ENCODE measurements around the gene ING2.
"Not testable (repeated sequence)": the region's sequence is repeated elsewhere in the genome, so short reads cannot be mapped to it uniquely, and the experiment has no call there.

The ING2 gene

GRCh38 chr4:183504930-183505610 is at the start of gene ING2:
ING2 (plus strand) TSS chr4:183505058; CDS start chr4:183505196, 138 bp downstream.
- peak; percentile 55 for DNase-seq

- DNase-seq = no peak
Observed at GRCh38 chr4:183455431-183456195, 49.2 kb upstream of the ING2 start.

GRCh38 chr4:183458005-183458404 is 46.9 kb upstream of the ING2 start:
- no peak for DNase-seq

DNA sequence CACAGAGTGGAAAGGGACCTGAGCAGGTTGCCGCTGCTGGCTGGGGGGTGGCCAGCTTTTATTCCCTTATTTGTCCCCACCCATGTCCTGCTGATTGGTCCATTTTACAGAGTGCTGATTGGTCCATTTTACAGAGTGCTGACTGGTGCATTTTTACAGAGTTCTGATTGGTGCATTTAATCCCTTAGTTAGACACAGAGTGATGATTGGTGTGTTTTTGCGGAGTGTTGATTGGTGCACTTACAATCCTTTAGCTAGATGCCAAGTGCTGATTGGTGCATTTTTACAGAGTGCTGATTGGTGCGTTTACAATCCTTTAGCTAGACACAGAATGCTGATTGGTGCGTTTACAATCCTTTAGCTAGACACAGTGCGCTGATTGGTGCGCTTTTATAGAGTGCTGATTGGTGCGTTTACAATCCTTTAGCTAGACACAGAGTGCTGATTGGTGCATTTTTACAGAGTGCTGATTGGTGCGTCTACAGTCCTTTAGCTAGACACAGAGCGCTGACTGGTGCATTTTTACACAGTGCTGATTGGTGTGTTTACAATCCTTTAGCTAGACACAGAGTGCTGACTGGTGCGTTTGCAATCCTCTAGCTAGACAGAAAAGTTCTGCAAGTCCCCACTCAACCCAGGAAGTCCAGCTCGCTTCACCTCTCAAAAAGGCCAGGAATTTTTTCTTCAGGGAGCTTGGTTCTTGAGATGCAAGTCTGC is 40.8 kb upstream of the ING2 start:
- DNase-seq = not testable (repeated sequence)

GRCh38 chr4:183465879-183466278 is 39.0 kb upstream of the ING2 start:
- DNase-seq = not testable (repeated sequence)

- DNase-seq = no peak
Observed at GRCh38 chr4:183467246-183467645, 37.6 kb upstream of the ING2 start.

- DNase-seq = no peak
Observed at GRCh38 chr4:183468210-183469095, 36.4 kb upstream of the ING2 start.

DNA sequence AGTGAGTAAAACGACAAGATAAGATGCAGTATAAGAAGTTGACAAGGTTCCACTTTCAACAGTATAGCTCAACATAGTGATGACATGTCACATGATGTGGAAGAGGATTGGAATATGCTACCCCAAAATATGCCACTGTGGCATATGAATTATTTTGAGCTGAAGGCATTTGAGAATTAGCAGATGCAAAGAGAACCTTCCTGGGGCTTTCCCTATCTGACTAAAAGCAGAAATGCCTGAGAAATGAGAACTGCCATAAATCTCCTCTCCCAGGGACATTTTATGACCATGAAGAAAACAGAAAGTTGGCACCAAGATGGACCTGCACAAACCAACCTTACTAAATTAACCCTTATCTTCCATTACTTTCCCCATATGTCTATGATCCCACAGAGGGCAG is 35.6 kb upstream of the ING2 start:
- DNase-seq = no peak

- no peak for DNase-seq
Observed at GRCh38 chr4:183469936-183470335, 34.9 kb upstream of the ING2 start.

DNA sequence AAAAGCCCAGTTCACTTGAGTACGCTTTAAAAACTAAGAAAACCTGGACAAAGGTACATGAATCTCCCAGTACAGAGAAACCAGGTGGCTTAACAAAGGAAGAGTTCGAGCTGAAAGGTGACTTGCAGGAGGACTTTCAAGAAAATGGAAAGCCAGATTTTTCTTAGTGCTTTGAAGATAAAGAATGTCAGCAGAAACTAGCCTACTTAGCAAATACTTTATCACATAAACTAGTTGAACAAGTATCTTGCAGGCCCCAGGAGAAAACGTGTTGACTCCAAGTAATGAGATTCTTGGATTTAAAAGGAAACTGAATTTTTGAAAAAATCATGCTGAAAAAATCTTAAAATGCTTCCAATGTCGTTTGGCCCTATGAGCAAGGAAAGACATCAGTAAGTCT is 34.0 kb upstream of the ING2 start:
- DNase-seq = no peak

DNA sequence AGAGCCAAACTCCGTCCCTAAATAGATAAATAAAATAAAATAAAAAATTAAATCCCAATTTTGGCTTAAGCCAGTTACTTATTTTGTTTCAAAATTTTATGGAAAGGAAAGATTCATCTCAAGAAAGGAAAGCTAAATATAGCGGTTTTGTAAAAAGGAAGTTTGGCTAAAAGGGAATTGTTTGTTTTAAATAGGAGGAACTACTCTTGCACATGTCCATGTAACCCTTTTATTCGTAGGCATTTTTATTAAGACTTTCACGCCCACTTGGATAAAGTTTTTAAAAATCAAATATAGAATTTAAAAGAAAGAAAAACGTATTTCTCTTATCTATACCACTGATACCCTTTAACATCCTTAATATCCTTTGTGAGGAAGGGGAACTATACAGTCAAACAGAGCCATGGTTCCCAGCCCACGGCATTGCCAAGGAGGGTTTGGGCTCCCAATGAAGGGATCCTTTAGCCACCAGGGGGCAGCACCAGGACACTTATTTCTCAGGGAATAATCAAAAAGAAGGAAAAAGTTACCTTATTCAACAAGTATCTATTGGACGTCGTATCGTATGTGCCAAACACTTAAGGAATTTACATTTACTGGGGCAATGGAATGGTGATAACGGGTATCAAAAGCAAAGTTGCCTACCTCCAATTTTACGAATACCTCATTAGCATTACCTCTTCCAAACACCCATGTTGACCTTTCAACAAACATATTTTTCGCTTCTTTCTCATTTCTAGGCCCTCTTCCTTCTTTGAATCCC is 32.7 kb upstream of the ING2 start:
- peak; percentile 86 for DNase-seq

DNA sequence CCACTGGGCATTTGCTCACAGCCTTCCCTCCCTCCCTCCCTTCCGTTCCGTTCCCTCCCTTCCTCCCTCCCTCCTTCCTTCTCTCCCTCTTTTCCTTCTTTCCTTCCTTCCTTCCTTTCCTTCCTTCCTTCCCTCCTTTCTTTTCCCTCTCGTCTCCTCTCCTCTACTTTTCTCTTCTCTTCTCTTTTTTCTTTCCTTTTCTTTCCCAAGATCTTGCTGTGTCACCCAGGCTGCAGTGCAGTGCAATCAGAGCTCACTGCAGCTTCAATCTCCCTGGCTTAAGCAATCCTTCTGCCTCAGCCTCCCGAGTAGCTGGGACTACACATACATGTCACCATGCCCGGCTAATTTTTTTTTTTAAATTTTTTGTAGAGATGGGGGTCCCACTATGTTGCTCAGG is 26.7 kb upstream of the ING2 start:
- DNase-seq = no peak

GRCh38 chr4:183478926-183479325 is 25.9 kb upstream of the ING2 start:
- no peak for DNase-seq

- not testable (repeated sequence) for DNase-seq
Observed at GRCh38 chr4:183482515-183483095, 22.3 kb upstream of the ING2 start.

DNA sequence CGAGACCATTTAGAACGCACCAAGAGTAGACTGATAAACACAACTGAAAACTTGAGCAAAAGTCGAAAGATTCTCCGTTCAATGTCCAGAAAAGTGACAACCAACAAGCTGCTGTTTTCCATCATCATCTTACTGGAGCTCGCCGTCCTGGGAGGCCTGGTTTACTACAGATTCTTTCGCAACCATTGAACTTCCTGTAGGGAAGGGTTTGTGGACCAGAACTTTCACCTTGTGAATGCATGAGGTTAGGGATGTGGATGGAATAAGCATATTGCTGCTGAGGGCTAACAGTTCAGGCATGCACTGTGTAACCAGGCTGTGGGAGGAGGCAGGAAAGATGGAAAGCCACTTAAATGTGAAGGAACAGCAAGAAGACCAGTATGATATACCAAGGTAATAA is 20.9 kb upstream of the ING2 start:
- DNase-seq = no peak

DNA sequence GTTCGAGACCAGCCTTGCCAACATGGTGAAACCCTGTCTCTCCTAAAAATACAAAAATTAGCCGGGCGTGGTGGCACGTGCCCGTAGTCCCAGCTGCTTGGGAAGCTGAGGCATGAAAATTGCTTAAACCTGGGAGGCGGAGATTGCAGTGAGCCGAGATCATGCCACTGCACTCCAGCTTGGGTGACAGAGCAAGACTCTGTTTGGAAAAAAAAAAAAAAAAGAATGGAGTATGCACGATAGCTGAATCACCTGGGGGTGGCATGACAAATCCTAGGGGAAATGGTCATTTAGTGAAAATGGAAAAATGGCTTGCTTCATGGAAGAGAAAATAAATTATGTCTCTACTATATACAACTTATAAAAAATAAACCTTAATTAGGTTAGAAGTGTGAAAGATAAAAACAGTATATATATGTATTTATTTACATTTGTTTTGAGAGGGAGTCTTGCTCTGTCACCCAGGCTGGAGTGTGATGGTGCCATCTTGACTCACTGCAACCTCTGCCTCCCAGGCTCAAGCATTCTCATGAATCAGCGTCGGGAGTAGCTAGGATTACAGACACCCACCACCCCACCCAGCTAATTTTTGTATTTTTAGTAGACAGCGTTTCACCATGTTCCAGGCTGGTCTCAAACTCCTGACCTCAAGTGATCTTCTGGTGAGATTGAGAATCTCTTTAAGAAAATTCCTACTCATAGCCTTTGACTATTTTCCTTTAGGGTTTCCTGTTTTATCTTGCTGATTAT is 19.3 kb upstream of the ING2 start:
- DNase-seq = no peak

DNA sequence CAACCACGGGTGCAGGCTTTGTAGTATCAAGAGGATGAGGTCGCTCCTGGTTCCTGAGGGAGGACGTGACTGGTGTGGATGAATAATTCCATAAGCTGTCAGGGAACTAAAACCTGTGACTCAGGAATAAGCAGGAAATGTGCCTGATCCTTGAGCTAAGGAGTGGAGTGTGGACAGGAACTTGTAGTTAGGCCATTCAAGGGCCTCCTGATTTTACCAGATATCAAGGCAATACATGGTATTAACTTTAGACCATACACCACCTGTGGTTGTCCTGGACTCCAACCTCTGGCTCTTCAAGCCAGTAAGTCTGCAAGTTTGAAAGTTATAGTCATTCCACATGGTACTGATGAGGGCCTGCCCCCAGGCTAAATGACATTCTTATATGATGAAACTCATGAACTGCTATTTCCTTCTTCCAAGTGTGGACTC is 12.1 kb upstream of the ING2 start:
- peak; percentile 77 for DNase-seq

DNA sequence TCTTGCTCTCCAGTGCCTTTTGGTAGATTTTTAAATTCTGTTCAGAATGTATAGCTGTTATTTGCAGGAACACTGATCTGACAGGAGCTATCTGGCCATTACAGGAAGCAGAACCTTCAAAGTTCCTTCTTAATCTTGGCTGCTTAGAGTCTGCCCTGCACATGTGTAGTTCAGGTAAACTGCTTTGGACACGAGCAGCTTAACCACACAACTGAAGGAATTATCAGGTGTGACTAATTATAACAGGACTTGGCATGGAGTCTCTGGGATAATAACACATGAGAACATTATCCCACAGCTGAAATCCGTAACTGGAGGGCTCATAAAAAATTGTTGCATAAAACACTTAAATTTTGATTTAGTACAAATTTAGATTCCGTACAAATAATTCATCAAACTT is 11.6 kb upstream of the ING2 start:
- DNase-seq = no peak

DNA sequence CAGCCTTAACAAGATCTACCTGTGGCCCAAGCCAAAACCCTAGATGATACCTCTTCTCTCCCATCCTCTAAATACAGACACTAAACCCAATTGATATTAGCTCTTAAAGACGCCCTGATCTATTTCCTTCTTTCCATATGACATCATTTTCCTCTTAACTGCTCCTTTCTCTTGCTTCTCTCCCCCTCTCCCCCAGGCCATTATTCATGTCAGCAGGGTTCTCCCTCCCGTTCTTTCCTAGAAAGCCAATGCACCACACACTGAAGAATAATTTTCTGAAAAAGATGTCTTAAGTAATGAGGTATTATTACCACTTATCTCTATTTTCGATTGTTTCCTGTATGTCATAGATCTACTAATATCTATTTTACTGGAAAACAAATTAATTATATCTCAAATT is 9.7 kb upstream of the ING2 start:
- DNase-seq = no peak

- no peak for DNase-seq
Observed at GRCh38 chr4:183499389-183499788, 5.5 kb upstream of the ING2 start.

DNA sequence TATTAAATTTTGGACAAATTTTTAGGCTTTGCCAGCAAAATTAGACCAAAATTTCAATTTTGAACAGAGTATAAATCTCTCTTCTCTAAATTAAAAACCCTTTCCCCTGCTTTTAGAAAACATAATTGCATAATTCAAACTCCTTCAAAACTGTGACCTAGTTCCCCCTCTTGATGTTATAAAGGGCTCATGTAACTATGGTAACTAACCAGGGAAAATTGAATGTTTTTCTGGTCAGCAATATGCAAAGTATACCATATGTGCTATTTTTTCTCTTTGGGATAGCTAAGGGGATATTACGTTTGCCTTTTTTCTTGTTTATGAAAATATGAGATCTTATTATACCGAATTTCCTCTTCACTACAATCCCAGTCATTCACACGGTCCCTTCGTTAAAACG is 5.1 kb upstream of the ING2 start:
- DNase-seq = no peak
